GM21447 (cell line): Measurements from ENCODE around the gene SSTR4.

Experiments used
- ATAC-seq: cut with Tn5 transposase; IDR thresholded peaks from one replicate; pipeline ENCODE4 v1.9.1; 2021; ENCODE audit not compliant: unreplicated experiment

Gene SSTR4

GRCh38 chr20:23039885-23040508, 4.9 kb downstream of the SSTR4 start:
- no peak for ATAC-seq

- ATAC-seq: no peak
These were observed 7.2 kb downstream of the SSTR4 start for GRCh38 chr20:23042270-23042669.

GRCh38 chr20:23043376-23043775, 8.3 kb downstream of the SSTR4 start:
- ATAC-seq: no peak

GRCh38 chr20:23046431-23046830, 11.3 kb downstream of the SSTR4 start:
- no peak for ATAC-seq

- ATAC-seq: no peak
These were observed 12.1 kb downstream of the SSTR4 start for GRCh38 chr20:23047001-23047737.

- no peak for ATAC-seq
These were observed 12.7 kb downstream of the SSTR4 start for GRCh38 chr20:23047738-23048214.

- no peak for ATAC-seq
These were observed 13.4 kb downstream of the SSTR4 start for GRCh38 chr20:23048283-23049200.

- ATAC-seq: no peak
These were observed 14.3 kb downstream of the SSTR4 start, which contains the start of gene THBD for GRCh38 chr20:23049201-23050075. Gene THBD, minus strand, starts transcription at chr20:23049672. Its CDS starts 168 bp downstream, at chr20:23049504.

- ATAC-seq: no peak
These were observed 15.1 kb downstream of the SSTR4 start for GRCh38 chr20:23050076-23050838.

GRCh38 chr20:23050847-23051627, 15.9 kb downstream of the SSTR4 start:
- no peak for ATAC-seq

- no peak for ATAC-seq
These were observed 17.8 kb downstream of the SSTR4 start for GRCh38 chr20:23052904-23053303.

GRCh38 chr20:23058240-23058639, 23.1 kb downstream of the SSTR4 start:
- no peak for ATAC-seq

- no peak for ATAC-seq
These were observed 23.9 kb downstream of the SSTR4 start for GRCh38 chr20:23059001-23059400.

- no peak for ATAC-seq
These were observed 24.7 kb downstream of the SSTR4 start for GRCh38 chr20:23059846-23060245.

GRCh38 chr20:23060629-23061028, 25.5 kb downstream of the SSTR4 start:
- no peak for ATAC-seq

- no peak for ATAC-seq
These were observed 26.1 kb downstream of the SSTR4 start for GRCh38 chr20:23061262-23061661.

GRCh38 chr20:23061734-23062561, 26.8 kb downstream of the SSTR4 start:
- no peak for ATAC-seq

GRCh38 chr20:23062632-23063031, 27.5 kb downstream of the SSTR4 start:
- ATAC-seq: no peak
